ENCODE results near the gene SCP2D1.

The SCP2D1 gene

GRCh38 chr20:18813483-18813882, at the start of gene SCP2D1:
SCP2D1 (plus strand) TSS chr20:18813783; CDS start chr20:18813816, 33 bp downstream.
- TF ChIP-seq, protein P1, sequence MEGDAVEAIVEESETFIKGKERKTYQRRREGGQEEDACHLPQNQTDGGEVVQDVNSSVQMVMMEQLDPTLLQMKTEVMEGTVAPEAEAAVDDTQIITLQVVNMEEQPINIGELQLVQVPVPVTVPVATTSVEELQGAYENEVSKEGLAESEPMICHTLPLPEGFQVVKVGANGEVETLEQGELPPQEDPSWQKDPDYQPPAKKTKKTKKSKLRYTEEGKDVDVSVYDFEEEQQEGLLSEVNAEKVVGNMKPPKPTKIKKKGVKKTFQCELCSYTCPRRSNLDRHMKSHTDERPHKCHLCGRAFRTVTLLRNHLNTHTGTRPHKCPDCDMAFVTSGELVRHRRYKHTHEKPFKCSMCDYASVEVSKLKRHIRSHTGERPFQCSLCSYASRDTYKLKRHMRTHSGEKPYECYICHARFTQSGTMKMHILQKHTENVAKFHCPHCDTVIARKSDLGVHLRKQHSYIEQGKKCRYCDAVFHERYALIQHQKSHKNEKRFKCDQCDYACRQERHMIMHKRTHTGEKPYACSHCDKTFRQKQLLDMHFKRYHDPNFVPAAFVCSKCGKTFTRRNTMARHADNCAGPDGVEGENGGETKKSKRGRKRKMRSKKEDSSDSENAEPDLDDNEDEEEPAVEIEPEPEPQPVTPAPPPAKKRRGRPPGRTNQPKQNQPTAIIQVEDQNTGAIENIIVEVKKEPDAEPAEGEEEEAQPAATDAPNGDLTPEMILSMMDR (IDR thresholded peaks at IDR 0.05): no peak
- no peak within 1 kb of the TSS for H3K4me3 ChIP-seq (ENCODE audit: low read depth in 1 of 2, low read length in 1 of 2)
- H3K36me3 ChIP-seq: no peaks in the 10 kb centered on the region
- H3K27ac ChIP-seq: no peak within 1 kb of the TSS
- no peaks in the 10 kb centered on the region for H3K27me3 ChIP-seq
- H3K9me3 ChIP-seq: no peaks in the 10 kb centered on the region
- no peaks in the 10 kb centered on the region for H3K4me1 ChIP-seq (ENCODE audit: control insufficient read depth in 1 of 2, insufficient read depth in 1 of 2, low read depth in 1 of 2, low read length in 1 of 2)

DNA sequence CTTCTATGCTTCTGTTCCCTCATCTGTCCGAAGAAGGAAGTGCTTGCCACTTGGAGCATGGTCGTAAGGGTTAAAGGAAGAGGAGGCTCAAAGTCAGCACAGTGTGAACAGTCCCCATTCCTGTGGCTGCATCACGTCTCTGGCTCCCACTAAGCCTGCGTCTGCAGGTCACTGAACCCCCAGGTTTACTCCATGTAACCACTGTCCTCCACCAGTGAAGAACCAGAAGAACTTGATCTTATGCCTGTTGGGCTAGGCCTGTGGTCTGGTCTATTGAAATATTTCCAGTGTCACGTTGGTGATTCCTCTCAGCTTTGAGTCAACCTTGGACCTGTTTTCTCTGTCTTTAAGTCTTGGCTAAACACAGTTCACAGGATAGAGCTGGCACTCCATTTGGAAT, 45.9 kb upstream of the SCP2D1 start:
- H3K4me1 ChIP-seq (ENCODE audit: control insufficient read depth in 1 of 2, insufficient read depth in 1 of 2, low read depth in 1 of 2, low read length in 1 of 2): no peaks in the 10 kb centered on the region
- no peak overlapping the region for H3K27ac ChIP-seq
- no peak overlapping the region for H3K4me3 ChIP-seq (ENCODE audit: low read depth in 1 of 2, low read length in 1 of 2)
- TF ChIP-seq, protein P1 (IDR thresholded peaks at IDR 0.05): no peak
- H3K36me3 ChIP-seq: no peaks in the 10 kb centered on the region
- no peaks in the 10 kb centered on the region for H3K27me3 ChIP-seq
- no peaks in the 10 kb centered on the region for H3K9me3 ChIP-seq

DNA sequence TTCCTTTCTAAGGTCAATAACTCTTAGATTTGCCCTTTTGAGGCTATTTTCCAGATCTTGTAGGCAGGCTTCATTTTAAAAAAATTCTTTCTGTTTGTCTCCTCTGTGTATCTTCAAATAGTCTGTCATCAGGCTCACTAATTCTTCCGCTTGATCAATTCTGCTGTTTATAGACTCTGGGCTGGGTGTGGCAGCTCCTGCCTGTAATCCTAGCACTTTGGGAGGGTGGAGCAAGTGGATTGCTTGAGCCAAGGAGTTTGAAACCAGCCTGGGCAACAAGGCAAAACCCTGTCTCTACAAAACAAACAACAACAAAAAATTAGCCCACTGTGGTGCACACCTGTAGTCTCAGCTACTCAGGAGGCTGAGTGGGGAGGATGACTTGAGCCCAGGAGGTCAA, 40.0 kb upstream of the SCP2D1 start:
- TF ChIP-seq, protein P1 (IDR thresholded peaks at IDR 0.05): no peak

DNA sequence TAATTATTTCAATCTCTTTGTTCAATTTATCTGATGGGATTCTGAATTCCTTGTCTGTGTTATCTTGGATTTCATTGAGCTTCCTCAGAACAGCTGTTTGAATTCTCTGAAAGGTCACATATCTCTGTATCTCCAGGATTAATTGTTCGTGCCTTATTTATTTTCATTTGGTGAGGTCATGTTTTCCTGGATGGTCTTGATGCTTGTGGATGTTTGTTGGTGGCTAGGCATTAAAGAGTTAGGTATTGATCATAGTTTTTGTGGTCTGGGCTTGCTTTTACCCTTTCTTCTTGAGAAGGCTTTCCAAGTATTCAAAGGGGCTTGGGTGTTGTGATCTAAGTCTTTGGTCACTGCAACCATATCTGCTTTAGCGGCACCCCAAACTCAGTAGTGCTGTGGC, 39.4 kb upstream of the SCP2D1 start:
- TF ChIP-seq, protein P1 (IDR thresholded peaks at IDR 0.05): no peak
- H3K27me3 ChIP-seq: no peaks in the 10 kb centered on the region
- H3K4me3 ChIP-seq (ENCODE audit: low read depth in 1 of 2, low read length in 1 of 2): no peak overlapping the region
- no peaks in the 10 kb centered on the region for H3K9me3 ChIP-seq
- H3K36me3 ChIP-seq: no peaks in the 10 kb centered on the region
- H3K4me1 ChIP-seq (ENCODE audit: control insufficient read depth in 1 of 2, insufficient read depth in 1 of 2, low read depth in 1 of 2, low read length in 1 of 2): no peaks in the 10 kb centered on the region
- H3K27ac ChIP-seq: no peak overlapping the region

More for the DNA sequence above, 40.0 kb upstream of the SCP2D1 start:
- H3K4me1 ChIP-seq (ENCODE audit: control insufficient read depth in 1 of 2, insufficient read depth in 1 of 2, low read depth in 1 of 2, low read length in 1 of 2): no peaks in the 10 kb centered on the region
- H3K9me3 ChIP-seq: no peaks in the 10 kb centered on the region
- H3K36me3 ChIP-seq: no peaks in the 10 kb centered on the region
- H3K27me3 ChIP-seq: no peaks in the 10 kb centered on the region
- no peak overlapping the region for H3K4me3 ChIP-seq (ENCODE audit: low read depth in 1 of 2, low read length in 1 of 2)
- H3K27ac ChIP-seq: no peak overlapping the region

GRCh38 chr20:18775633-18776032, 38.0 kb upstream of the SCP2D1 start:
- Histone ChIP-seq H3K27me3 (no peaks in the 10 kb centered on the region), H3K4me1 (ENCODE audit: control insufficient read depth in 1 of 2, insufficient read depth in 1 of 2, low read depth in 1 of 2, low read length in 1 of 2) (no peaks in the 10 kb centered on the region), H3K27ac (no peak overlapping the region), H3K36me3 (no peaks in the 10 kb centered on the region), H3K4me3 (ENCODE audit: low read depth in 1 of 2, low read length in 1 of 2) (no peak overlapping the region), H3K9me3 (no peaks in the 10 kb centered on the region)
- TF ChIP-seq, protein P1 (IDR thresholded peaks at IDR 0.05): no peak
